Keratinocyte (primary cell): ENCODE data around the gene NUBP2. TPM values are rescaled to one million over a fixed set of nuclear protein-coding genes. Genes with fewer than 3 reads are reported as not detected.

ENCODE experiments used
- DNase-seq: peaks from one replicate; pipeline ENCODE4 v3.0.0-alpha.2; 2011; ENCODE audit warnings: low read depth, missing footprints, low spot score
- FAIRE-seq: peaks from 2 replicates; lab custom pipeline; 2011; peaks lifted over from hg19 to GRCh38; lab: Jason Lieb, UNC
- H2AFZ ChIP-seq: 2 replicates; pipeline ENCODE4 v1.6.0; 2012; ENCODE audit warnings: low read length, control low read depth, inconsistent platforms; ENCODE audit not compliant: control insufficient read depth
- H3K27ac ChIP-seq: 2 replicates; pipeline ENCODE4 v1.5.1; 2011; ENCODE audit warnings: low read length; ENCODE audit not compliant: control insufficient read depth, insufficient read depth
- H3K27me3 ChIP-seq: 3 replicates; pipeline ENCODE4 v1.6.0; 2011; ENCODE audit warnings: low read length; ENCODE audit not compliant: control insufficient read depth, insufficient read depth; ENCODE audit errors: extremely low read depth
- H3K36me3 ChIP-seq, 2 experiments: 2 replicates in 1 of 2; 3 replicates in 1 of 2; pipeline ENCODE4 v1.5.1; 2011; ENCODE audit warnings: low read length in 2 of 2, mild to moderate bottlenecking in 1 of 2; ENCODE audit not compliant: control insufficient read depth in 2 of 2, insufficient read depth in 2 of 2; ENCODE audit errors: extremely low read depth in 1 of 2
- H3K4me1 ChIP-seq: 3 replicates; pipeline ENCODE4 v1.5.1; 2011; ENCODE audit warnings: low read length; ENCODE audit not compliant: control insufficient read depth, insufficient read depth; ENCODE audit errors: extremely low read depth
- H3K4me2 ChIP-seq: 3 replicates; pipeline ENCODE4 v1.6.0; 2011; ENCODE audit warnings: low read depth, low read length; ENCODE audit not compliant: control insufficient read depth, insufficient read depth; ENCODE audit errors: extremely low read depth
- H3K4me3 ChIP-seq, 3 experiments: fragments of 200-600 bp in 1 of 3; sonication (generic) in 1 of 3; 2 replicates in 2 of 3; 3 replicates in 1 of 3; pipeline ENCODE4 v1.5.1; 2011 to 2016; ENCODE audit warnings: low read length in 3 of 3, mild to moderate bottlenecking in 3 of 3, control low read depth in 2 of 3, inconsistent platforms in 1 of 3, low read depth in 1 of 3, mixed read lengths in 1 of 3, mixed run types in 1 of 3, moderate library complexity in 1 of 3; ENCODE audit not compliant: control insufficient read depth in 2 of 3, insufficient read depth in 2 of 3; ENCODE audit errors: extremely low read depth in 1 of 3
- H3K79me2 ChIP-seq: 2 replicates; pipeline ENCODE4 v1.6.0; 2012; ENCODE audit warnings: low read length; ENCODE audit not compliant: control insufficient read depth, insufficient read depth
- H3K9ac ChIP-seq: 3 replicates; pipeline ENCODE4 v1.6.0; 2011; ENCODE audit warnings: low read length; ENCODE audit not compliant: control insufficient read depth, insufficient read depth; ENCODE audit errors: extremely low read depth
- H3K9me1 ChIP-seq: 3 replicates; pipeline ENCODE4 v1.6.0; 2011; ENCODE audit warnings: low read length; ENCODE audit not compliant: control insufficient read depth, insufficient read depth; ENCODE audit errors: extremely low read depth
- H3K9me3 ChIP-seq: 2 replicates; pipeline ENCODE4 v1.5.1; 2012; ENCODE audit warnings: low read depth, low read length; ENCODE audit not compliant: control insufficient read depth
- H4K20me1 ChIP-seq: 3 replicates; pipeline ENCODE4 v1.6.0; 2011; ENCODE audit warnings: low read length; ENCODE audit not compliant: control insufficient read depth, insufficient read depth; ENCODE audit errors: extremely low read depth
- EZH2 ChIP-seq: IDR thresholded peaks from one replicate; pipeline ENCODE4 v1.6.1; 2012; ENCODE audit warnings: inconsistent platforms, mild to moderate bottlenecking, low read length, moderate library complexity
- dilution Hi-C: fragments of 300-500 bp; cut with MboI; formaldehyde crosslinking; loops from one replicate; pipeline ENCODE4 v1.7.0; 2020; ENCODE audit warnings: low sequenced_read_pairs; ENCODE audit not compliant: extremely low pct_ligation_motif_present
- polyA plus RNA-seq, 5 experiments: library from polyadenylated mRNA; depleted of rRNA in 3 of 5; stranded (reverse) in 3 of 5; stranded (forward) in 1 of 5; unstranded in 1 of 5; fragments of >200 nt; gene quantifications; 1 replicate in 1 of 5; 2 replicates in 3 of 5; 3 replicates in 1 of 5; pipeline versions ENCODE4 v1.2.1 to v1.2.3, GENCODE V29; 2011 to 2012; ENCODE audit warnings: missing spikeins in 2 of 5, low read depth in 1 of 5, low replicate concordance in 1 of 5
- TF ChIP-seq, protein P1 (sequence below), 3 experiments: IDR thresholded peaks in 1 of 3; conservative IDR thresholded peaks in 1 of 3; optimal IDR thresholded peaks in 1 of 3; 2 replicates in 2 of 3; 3 replicates in 1 of 3; pipeline versions ENCODE3 to v1.5.1; 2011; ENCODE audit warnings: low read length in 3 of 3, mild to moderate bottlenecking in 3 of 3, moderate library complexity in 2 of 3, control low read depth in 1 of 3, inconsistent platforms in 1 of 3; ENCODE audit not compliant: insufficient read depth in 2 of 3; ENCODE audit errors: extremely low read depth in 1 of 3

The NUBP2 gene
- polyA plus RNA-seq, 1 donor (not counting 4 experiments of a cell fraction or from before 2014, with no cell fraction given): 24.4 TPM

GRCh38 chr16:1762879-1763520, 19.8 kb upstream of the NUBP2 start:
- no peaks in the 10 kb centered on the region for H3K9me3 ChIP-seq
- H3K4me2 ChIP-seq: no peak overlapping the region
- no peaks in the 10 kb centered on the region for H3K9me1 ChIP-seq
- peaks cover 17 to 34% of the 10 kb centered on the region in 2 experiments for H3K36me3 ChIP-seq
- H3K79me2 ChIP-seq: no peaks in the 10 kb centered on the region
- H3K4me1 ChIP-seq: peaks cover 3% of the 10 kb centered on the region
- dilution Hi-C loops: no loop called here
- no peaks in the 10 kb centered on the region for H3K27me3 ChIP-seq
- DNase-seq (no peak), FAIRE-seq (no peak)
- H4K20me1 ChIP-seq: no peaks in the 10 kb centered on the region
- TF ChIP-seq EZH2: no peak
- TF ChIP-seq, protein P1, sequence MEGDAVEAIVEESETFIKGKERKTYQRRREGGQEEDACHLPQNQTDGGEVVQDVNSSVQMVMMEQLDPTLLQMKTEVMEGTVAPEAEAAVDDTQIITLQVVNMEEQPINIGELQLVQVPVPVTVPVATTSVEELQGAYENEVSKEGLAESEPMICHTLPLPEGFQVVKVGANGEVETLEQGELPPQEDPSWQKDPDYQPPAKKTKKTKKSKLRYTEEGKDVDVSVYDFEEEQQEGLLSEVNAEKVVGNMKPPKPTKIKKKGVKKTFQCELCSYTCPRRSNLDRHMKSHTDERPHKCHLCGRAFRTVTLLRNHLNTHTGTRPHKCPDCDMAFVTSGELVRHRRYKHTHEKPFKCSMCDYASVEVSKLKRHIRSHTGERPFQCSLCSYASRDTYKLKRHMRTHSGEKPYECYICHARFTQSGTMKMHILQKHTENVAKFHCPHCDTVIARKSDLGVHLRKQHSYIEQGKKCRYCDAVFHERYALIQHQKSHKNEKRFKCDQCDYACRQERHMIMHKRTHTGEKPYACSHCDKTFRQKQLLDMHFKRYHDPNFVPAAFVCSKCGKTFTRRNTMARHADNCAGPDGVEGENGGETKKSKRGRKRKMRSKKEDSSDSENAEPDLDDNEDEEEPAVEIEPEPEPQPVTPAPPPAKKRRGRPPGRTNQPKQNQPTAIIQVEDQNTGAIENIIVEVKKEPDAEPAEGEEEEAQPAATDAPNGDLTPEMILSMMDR (optimal IDR thresholded peaks at IDR 0.05 in 1 of 3, IDR thresholded peaks at IDR 0.05 in 1 of 3, conservative IDR thresholded peaks at IDR 0.05 in 1 of 3; ENCODE audit: extremely low read depth in 1 of 3, insufficient read depth in 2 of 3, low read length in 3 of 3): no peak
- no peak overlapping the region for H2AFZ ChIP-seq
- H3K9ac ChIP-seq: no peak overlapping the region
- H3K4me3 ChIP-seq: no peak overlapping the region
- no peak overlapping the region for H3K27ac ChIP-seq

DNA sequence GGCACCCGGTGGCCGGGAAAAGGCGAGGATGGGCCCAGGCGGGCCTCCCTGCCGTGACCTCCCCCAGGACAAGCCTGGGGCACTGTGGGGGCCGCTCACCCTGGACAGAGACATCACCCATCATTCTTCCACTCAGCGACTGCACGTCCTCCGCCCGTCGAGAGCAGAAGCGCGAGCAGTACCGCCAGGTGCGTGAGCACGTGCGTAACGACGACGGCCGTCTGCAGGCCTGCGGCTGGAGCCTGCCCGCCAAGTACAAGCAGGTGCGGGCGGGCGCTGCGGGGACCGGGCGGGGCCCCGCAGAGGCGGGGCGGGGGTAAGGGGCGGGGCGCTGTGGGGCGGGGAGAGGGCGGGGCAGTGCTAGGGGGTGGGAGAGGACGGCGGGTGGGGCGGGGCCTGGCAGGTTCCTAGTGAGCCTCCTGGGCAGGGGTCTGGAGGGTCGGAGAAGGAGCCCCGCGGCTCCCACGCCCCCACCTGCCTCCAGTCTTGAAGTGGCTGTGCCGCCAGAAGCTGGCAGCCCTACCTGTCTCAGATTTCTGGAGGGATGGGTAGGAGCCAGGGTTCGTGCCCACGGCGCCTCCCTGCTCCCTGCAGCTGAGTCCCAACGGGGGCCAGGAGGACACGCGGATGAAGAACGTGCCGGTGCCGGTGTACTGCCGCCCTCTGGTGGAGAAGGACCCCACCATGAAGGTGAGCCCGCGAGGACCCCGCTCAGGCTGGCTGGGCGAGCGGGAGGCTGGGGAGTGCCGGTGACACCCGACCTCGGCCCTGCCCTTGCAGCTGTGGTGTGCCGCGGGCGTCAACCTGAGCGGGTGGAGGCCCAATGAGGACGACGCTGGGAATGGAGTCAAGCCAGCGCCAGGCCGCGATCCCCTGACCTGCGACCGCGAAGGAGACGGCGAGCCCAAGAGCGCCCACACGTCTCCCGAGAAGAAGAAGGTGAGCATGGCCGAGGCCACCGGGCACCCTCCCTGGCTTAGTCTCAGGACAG, 18.9 kb upstream of the NUBP2 start:
- FAIRE-seq: no peak
- H3K36me3 ChIP-seq: peaks cover 17 to 34% of the 10 kb centered on the region in 2 experiments

More for the DNA sequence above, 18.9 kb upstream of the NUBP2 start:
- dilution Hi-C loops: no loop called here
- DNase-seq: no peak
- Histone ChIP-seq H3K4me1 (peaks cover 3% of the 10 kb centered on the region), H3K79me2 (no peaks in the 10 kb centered on the region), H3K4me2 (no peak overlapping the region), H4K20me1 (no peaks in the 10 kb centered on the region), H3K9me3 (no peaks in the 10 kb centered on the region), H2AFZ (no peak overlapping the region), H3K9ac (no peak overlapping the region), H3K4me3 (no peak overlapping the region), H3K27ac (no peak overlapping the region), H3K9me1 (no peaks in the 10 kb centered on the region), H3K27me3 (no peaks in the 10 kb centered on the region)
- no peak for TF ChIP-seq EZH2
- TF ChIP-seq, protein P1 (optimal IDR thresholded peaks at IDR 0.05 in 1 of 3, IDR thresholded peaks at IDR 0.05 in 1 of 3, conservative IDR thresholded peaks at IDR 0.05 in 1 of 3; ENCODE audit: extremely low read depth in 1 of 3, insufficient read depth in 2 of 3, low read length in 3 of 3): peak; percentile 37 to 87 (median 60)
